Fibroblast of mammary gland (primary cell): Measurements from ENCODE around the gene BMP10.

ENCODE experiments used
- DNase-seq: peaks from one replicate; pipeline ENCODE4 v3.0.0-alpha.2; 2010; ENCODE audit warnings: low read depth
- H3K4me3 ChIP-seq: 2 replicates; pipeline ENCODE4 v1.5.1; 2011; ENCODE audit warnings: low read depth, mild to moderate bottlenecking, low read length, moderate library complexity; ENCODE audit not compliant: control insufficient read depth
- CTCF ChIP-seq: conservative IDR thresholded peaks from 2 replicates; pipeline ENCODE4 v1.5.1; 2011; ENCODE audit warnings: low read depth, low read length, inconsistent platforms; ENCODE audit not compliant: control insufficient read depth, insufficient read depth

The BMP10 gene

GRCh38 chr2:68871159-68871764 lies at the start of gene BMP10:
BMP10 (minus strand) TSS chr2:68871397; CDS start chr2:68871358, 39 bp downstream.
- no peak for TF ChIP-seq CTCF
- no peak within 1 kb of the TSS for H3K4me3 ChIP-seq
- no peak for DNase-seq

- no peak for DNase-seq
- no peak overlapping the region for H3K4me3 ChIP-seq
- no peak for TF ChIP-seq CTCF
Observed at GRCh38 chr2:68920481-68921170, 49.4 kb upstream of the BMP10 start.

- no peak overlapping the region for H3K4me3 ChIP-seq
- no peak for DNase-seq
- no peak for TF ChIP-seq CTCF
Observed at GRCh38 chr2:68918497-68918896, 47.3 kb upstream of the BMP10 start.

- H3K4me3 ChIP-seq, result no peak overlapping the region
- TF ChIP-seq CTCF, result no peak
- DNase-seq, result no peak
Observed at GRCh38 chr2:68917034-68917718, 46.0 kb upstream of the BMP10 start.

- H3K4me3 ChIP-seq, result no peak overlapping the region
- no peak for TF ChIP-seq CTCF
- no peak for DNase-seq
Observed at GRCh38 chr2:68916226-68916625, 45.0 kb upstream of the BMP10 start.

GRCh38 chr2:68915393-68915792 lies 44.2 kb upstream of the BMP10 start:
- DNase-seq, result no peak
- H3K4me3 ChIP-seq, result no peak overlapping the region
- no peak for TF ChIP-seq CTCF

- no peak overlapping the region for H3K4me3 ChIP-seq
- DNase-seq, result no peak
- no peak for TF ChIP-seq CTCF
Observed at GRCh38 chr2:68913359-68913758, 42.2 kb upstream of the BMP10 start.
